Skeletal muscle tissue (tissue), 4 donors: ENCODE results near the gene GRID1. TPM values are rescaled to one million over a fixed set of nuclear protein-coding genes. Genes with fewer than 3 reads are reported as not detected.

Source experiments
- H3K27ac ChIP-seq: one replicate; pipeline ENCODE4 v1.7.0; 2013; ENCODE audit warnings: mild to moderate bottlenecking, low read depth, low read length, inconsistent platforms
- H3K27me3 ChIP-seq, 3 donors: one replicate each; pipeline ENCODE4 v1.7.0; 2013; ENCODE audit warnings: low read length in 3 of 3; ENCODE audit not compliant: control insufficient read depth in 3 of 3, insufficient read depth in 3 of 3
- H3K36me3 ChIP-seq, 3 donors: one replicate each; pipeline ENCODE4 v1.7.0; 2013; ENCODE audit warnings: low read length in 3 of 3; ENCODE audit not compliant: control insufficient read depth in 3 of 3, insufficient read depth in 3 of 3
- H3K4me1 ChIP-seq, 3 donors: one replicate each; pipeline ENCODE4 v1.7.0; 2013; ENCODE audit warnings: low read length in 3 of 3, mild to moderate bottlenecking in 3 of 3; ENCODE audit not compliant: control insufficient read depth in 3 of 3, insufficient read depth in 3 of 3
- H3K4me3 ChIP-seq, 3 donors: one replicate each; pipeline ENCODE4 v1.7.0; 2013; ENCODE audit warnings: low read length in 3 of 3
- H3K9ac ChIP-seq, 3 donors: one replicate each; pipeline ENCODE4 v1.7.0; 2013; ENCODE audit warnings: low read length in 3 of 3, mild to moderate bottlenecking in 3 of 3, moderate library complexity in 2 of 3, low read depth in 1 of 3
- H3K9me3 ChIP-seq, 3 donors: one replicate each; pipeline ENCODE4 v1.7.0; 2013; ENCODE audit warnings: low read length in 3 of 3; ENCODE audit not compliant: control insufficient read depth in 3 of 3
- total RNA-seq: library from RNA; depleted of rRNA; stranded (reverse); fragments of >200 nt; gene quantifications from one replicate; pipeline ENCODE4 v1.2.3, GENCODE V29; 2014
- donor health status: Osteomylitis.

Gene GRID1
- total RNA-seq, 1 donor from 2014 or later, result 2.1 TPM

- no peak overlapping the region for H3K9ac ChIP-seq
- no peaks in the 10 kb centered on the region for H3K27me3 ChIP-seq
- H3K27ac ChIP-seq, result no peak overlapping the region
- no peaks in the 10 kb centered on the region for H3K4me1 ChIP-seq
- no peaks in the 10 kb centered on the region for H3K9me3 ChIP-seq
- H3K4me3 ChIP-seq, result no peak overlapping the region
- no peaks in the 10 kb centered on the region for H3K36me3 ChIP-seq
Measured at GRCh38 chr10:85679061-85679460, 687.5 kb downstream of the GRID1 start.

DNA sequence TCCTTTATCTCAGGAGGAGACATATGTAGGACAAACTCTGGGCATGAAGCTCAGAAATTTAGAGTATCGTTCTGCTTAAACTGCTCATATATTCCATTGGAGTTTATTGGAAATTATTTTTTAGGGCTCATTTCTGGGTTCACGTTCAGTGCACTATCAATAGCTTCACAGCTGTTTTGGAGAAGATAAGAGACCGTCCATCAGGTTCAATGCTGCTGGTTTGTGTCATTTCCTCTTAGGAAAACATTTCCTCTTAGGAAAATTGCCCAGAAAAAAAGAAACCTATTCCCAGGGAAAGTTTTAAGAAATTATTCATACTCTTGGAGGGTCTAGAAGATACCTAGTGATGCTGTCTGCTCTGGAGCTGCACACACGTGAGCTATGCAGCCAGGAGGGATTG lies 691.7 kb downstream of the GRID1 start:
- no peaks in the 10 kb centered on the region for H3K36me3 ChIP-seq
- no peak overlapping the region for H3K9ac ChIP-seq
- no peaks in the 10 kb centered on the region for H3K4me1 ChIP-seq
- no peak overlapping the region for H3K27ac ChIP-seq
- peaks cover 0 to 2% (median 0%) of the 10 kb centered on the region in 3 donors for H3K9me3 ChIP-seq
- no peaks in the 10 kb centered on the region for H3K27me3 ChIP-seq
- H3K4me3 ChIP-seq, result no peak overlapping the region

- H3K9ac ChIP-seq, result no peak overlapping the region
- no peak overlapping the region for H3K4me3 ChIP-seq
- no peaks in the 10 kb centered on the region for H3K27me3 ChIP-seq
- no peaks in the 10 kb centered on the region for H3K4me1 ChIP-seq
- H3K9me3 ChIP-seq, result peaks cover 0 to 2% (median 0%) of the 10 kb centered on the region in 3 donors
- no peaks in the 10 kb centered on the region for H3K36me3 ChIP-seq
- no peak overlapping the region for H3K27ac ChIP-seq
Measured at GRCh38 chr10:85673270-85673669, 693.3 kb downstream of the GRID1 start.

DNA sequence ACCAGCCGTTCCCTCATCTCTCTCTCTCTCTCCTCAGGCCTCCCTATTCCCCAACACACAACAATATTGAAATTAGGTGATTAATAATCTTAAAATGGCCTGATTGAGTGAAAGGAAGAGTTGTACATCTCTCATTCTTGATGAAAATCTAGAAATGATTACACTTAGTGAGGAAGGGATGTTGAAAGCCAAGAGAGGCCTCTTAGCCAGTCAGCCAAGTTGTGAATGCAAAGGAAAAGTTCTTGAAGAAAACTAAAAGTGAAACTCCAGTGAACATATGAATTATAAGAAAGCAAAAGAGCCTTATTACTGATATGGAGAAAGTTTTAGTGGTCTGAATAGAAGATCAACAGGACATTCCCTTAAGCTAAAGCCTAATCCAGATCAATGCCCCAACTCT lies 695.1 kb downstream of the GRID1 start:
- H3K36me3 ChIP-seq, result no peaks in the 10 kb centered on the region
- H3K4me3 ChIP-seq, result no peak overlapping the region
- no peak overlapping the region for H3K9ac ChIP-seq
- peaks cover 0 to 3% (median 0%) of the 10 kb centered on the region in 3 donors for H3K27me3 ChIP-seq
- no peaks in the 10 kb centered on the region for H3K4me1 ChIP-seq
- no peak overlapping the region for H3K27ac ChIP-seq
- H3K9me3 ChIP-seq, result peaks cover 0 to 2% (median 0%) of the 10 kb centered on the region in 3 donors

GRCh38 chr10:85668522-85668921 lies 698.1 kb downstream of the GRID1 start:
- Histone ChIP-seq H3K27me3 (peaks cover 0 to 3% (median 0%) of the 10 kb centered on the region in 3 donors), H3K27ac (no peak overlapping the region), H3K9ac (no peak overlapping the region), H3K36me3 (no peaks in the 10 kb centered on the region), H3K4me1 (no peaks in the 10 kb centered on the region), H3K4me3 (no peak overlapping the region), H3K9me3 (peaks cover 0 to 2% (median 0%) of the 10 kb centered on the region in 3 donors)

DNA sequence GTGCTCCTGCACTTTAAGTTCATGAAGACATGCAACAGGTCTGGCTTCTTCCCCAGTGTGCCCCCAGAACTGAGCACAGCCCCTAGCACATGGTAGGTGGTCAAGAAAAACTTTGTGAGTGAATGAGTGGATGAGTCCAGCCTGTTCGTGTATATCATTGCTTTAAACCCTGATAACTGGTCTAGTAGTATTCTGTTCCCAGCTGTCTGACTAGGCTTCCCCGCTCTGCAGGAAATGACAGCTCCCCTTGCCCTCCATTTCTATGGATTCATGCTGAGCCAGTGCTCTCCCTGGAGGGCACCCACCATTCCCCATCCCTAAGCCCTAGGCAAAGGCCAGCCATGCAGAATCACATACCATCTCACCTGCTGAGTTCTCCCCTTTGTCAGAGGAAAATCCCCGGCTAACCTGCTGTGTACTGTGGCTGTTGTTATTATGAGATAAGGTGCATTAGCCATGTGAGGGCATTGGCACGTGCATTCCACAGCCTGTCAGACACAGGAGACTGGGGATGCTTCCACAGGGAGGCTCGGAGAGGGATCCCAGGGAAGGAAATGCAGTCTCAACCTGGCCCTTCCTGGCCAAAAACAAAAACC lies 698.9 kb downstream of the GRID1 start:
- Histone ChIP-seq H3K4me3 (no peak overlapping the region), H3K27me3 (peaks cover 0 to 3% (median 0%) of the 10 kb centered on the region in 3 donors), H3K27ac (no peak overlapping the region), H3K9ac (no peak overlapping the region), H3K36me3 (no peaks in the 10 kb centered on the region), H3K9me3 (peaks cover 0 to 2% (median 0%) of the 10 kb centered on the region in 3 donors), H3K4me1 (no peaks in the 10 kb centered on the region)

DNA sequence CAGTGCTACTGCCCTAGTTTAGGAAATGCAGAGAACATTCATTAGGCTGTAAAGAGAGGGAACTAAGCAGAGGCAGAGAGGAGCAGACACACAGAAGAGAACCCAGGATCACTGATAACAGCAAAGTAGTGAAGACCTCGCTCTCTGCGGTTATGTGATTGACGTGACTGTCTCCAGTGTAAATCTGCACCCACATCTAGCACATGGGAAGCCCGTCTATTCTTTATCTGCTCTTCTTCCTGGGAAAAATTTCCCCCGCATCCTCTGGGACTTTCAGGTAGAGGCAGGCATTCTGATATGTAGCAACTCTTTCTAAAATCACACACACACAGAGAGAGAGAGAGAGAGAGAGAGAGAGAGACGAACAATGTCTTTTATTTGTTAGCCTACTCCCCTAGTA lies 699.6 kb downstream of the GRID1 start:
- no peaks in the 10 kb centered on the region for H3K4me1 ChIP-seq
- no peaks in the 10 kb centered on the region for H3K36me3 ChIP-seq
- no peak overlapping the region for H3K9ac ChIP-seq
- H3K4me3 ChIP-seq, result no peak overlapping the region
- H3K27me3 ChIP-seq, result peaks cover 0 to 3% (median 0%) of the 10 kb centered on the region in 3 donors
- H3K9me3 ChIP-seq, result no peaks in the 10 kb centered on the region
- H3K27ac ChIP-seq, result no peak overlapping the region

GRCh38 chr10:85666102-85666501 lies 700.5 kb downstream of the GRID1 start:
- H3K9me3 ChIP-seq, result no peaks in the 10 kb centered on the region
- no peak overlapping the region for H3K4me3 ChIP-seq
- H3K9ac ChIP-seq, result no peak overlapping the region
- H3K27me3 ChIP-seq, result peaks cover 0 to 3% (median 0%) of the 10 kb centered on the region in 3 donors
- no peaks in the 10 kb centered on the region for H3K36me3 ChIP-seq
- no peak overlapping the region for H3K27ac ChIP-seq
- H3K4me1 ChIP-seq, result no peaks in the 10 kb centered on the region

DNA sequence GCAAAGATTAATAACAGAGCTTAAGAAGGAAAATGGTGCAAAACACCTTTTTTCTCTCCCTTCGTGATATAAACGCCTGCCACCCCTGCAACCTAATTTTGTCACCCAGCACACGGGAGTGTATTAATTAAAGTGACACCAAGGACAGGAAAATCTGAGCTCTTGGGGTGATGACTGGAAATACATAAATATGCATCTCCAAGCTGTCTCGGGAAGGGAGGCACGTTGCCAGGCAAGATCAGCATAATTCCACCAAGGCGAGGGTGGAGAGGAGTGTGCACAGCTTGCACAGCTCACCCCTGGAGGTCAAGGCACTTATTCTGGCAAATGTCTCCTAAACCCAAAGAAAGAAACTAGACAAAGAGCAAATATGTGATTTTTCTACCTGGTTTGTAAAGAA lies 700.9 kb downstream of the GRID1 start:
- H3K9ac ChIP-seq, result no peak overlapping the region
- peaks cover 0 to 3% (median 0%) of the 10 kb centered on the region in 3 donors for H3K27me3 ChIP-seq
- H3K9me3 ChIP-seq, result no peaks in the 10 kb centered on the region
- no peak overlapping the region for H3K27ac ChIP-seq
- no peaks in the 10 kb centered on the region for H3K36me3 ChIP-seq
- H3K4me3 ChIP-seq, result no peak overlapping the region
- H3K4me1 ChIP-seq, result no peaks in the 10 kb centered on the region

DNA sequence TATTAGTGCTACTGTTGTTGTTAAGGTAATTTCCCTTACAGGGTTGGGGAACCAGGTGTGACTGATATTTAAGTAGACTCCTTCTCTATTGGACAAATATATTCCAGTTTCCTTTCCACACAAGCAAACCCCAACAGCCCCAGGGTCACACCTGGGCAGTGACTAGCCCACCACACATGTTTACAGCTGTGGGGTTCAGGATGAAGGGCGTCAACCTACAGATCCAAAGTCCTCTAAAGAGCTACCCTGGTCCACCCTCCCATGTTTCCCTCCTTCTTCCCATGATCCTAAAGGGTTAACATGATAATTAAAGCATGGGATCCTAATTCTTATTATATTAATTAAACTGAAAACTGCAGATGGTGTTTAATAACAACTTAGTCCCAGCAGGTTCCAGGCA lies 701.5 kb downstream of the GRID1 start:
- Histone ChIP-seq H3K9ac (no peak overlapping the region), H3K36me3 (no peaks in the 10 kb centered on the region), H3K27ac (no peak overlapping the region), H3K9me3 (no peaks in the 10 kb centered on the region), H3K4me1 (no peaks in the 10 kb centered on the region), H3K4me3 (no peak overlapping the region), H3K27me3 (peaks cover 0 to 3% (median 0%) of the 10 kb centered on the region in 3 donors)
